ENCODE data around the gene CEP70.
A peak's percentile ranks its signal among the peaks of the same experiment; 100 is the strongest.

The CEP70 gene

GRCh38 chr3:138587374-138587773 is 6.7 kb downstream of the CEP70 start:
- H3K27me3 ChIP-seq (ENCODE audit: insufficient read depth, poor library complexity, severe bottlenecking): peaks cover 10% of the 10 kb centered on the region
- no peak for DNase-seq (ENCODE audit: low read depth in 1 of 2, low spot score in 1 of 2)
- TF ChIP-seq GABPA (IDR thresholded peaks at IDR 0.05; ENCODE audit: low read depth): no peak
- TF ChIP-seq REST (IDR thresholded peaks at IDR 0.05; ENCODE audit: insufficient replicate concordance, low read depth): no peak
- TF ChIP-seq CTCF (IDR thresholded peaks at IDR 0.05; ENCODE audit: insufficient read depth, low read length): no peak
- no peak for TF ChIP-seq POLR2AphosphoS5 (IDR thresholded peaks at IDR 0.05; ENCODE audit: low read depth)
- TF ChIP-seq SPI1 (IDR thresholded peaks at IDR 0.05; ENCODE audit: borderline replicate concordance, low read depth): no peak
- no peak overlapping the region for H3K27ac ChIP-seq (replicated peaks)
- no peak overlapping the region for H3K4me3 ChIP-seq (replicated peaks; ENCODE audit: insufficient read depth, low read length)

GRCh38 chr3:138578961-138579574 is 15.0 kb downstream of the CEP70 start:
- TF ChIP-seq SPI1 (IDR thresholded peaks at IDR 0.05; ENCODE audit: borderline replicate concordance, low read depth): no peak
- no peak for TF ChIP-seq GABPA (IDR thresholded peaks at IDR 0.05; ENCODE audit: low read depth)
- no peak for TF ChIP-seq POLR2AphosphoS5 (IDR thresholded peaks at IDR 0.05; ENCODE audit: low read depth)
- TF ChIP-seq REST (IDR thresholded peaks at IDR 0.05; ENCODE audit: insufficient replicate concordance, low read depth): no peak
- no peak for TF ChIP-seq CTCF (IDR thresholded peaks at IDR 0.05; ENCODE audit: insufficient read depth, low read length)
- Histone ChIP-seq H3K27ac (replicated peaks) (no peak overlapping the region), H3K27me3 (ENCODE audit: insufficient read depth, poor library complexity, severe bottlenecking) (peaks cover 3% of the 10 kb centered on the region), H3K4me3 (replicated peaks; ENCODE audit: insufficient read depth, low read length) (no peak overlapping the region)
- no peak for DNase-seq (ENCODE audit: low read depth in 1 of 2, low spot score in 1 of 2)

- no peak for DNase-seq (ENCODE audit: low read depth in 1 of 2, low spot score in 1 of 2)
- Histone ChIP-seq H3K4me3 (replicated peaks; ENCODE audit: insufficient read depth, low read length) (no peak overlapping the region), H3K27ac (replicated peaks) (no peak overlapping the region), H3K27me3 (ENCODE audit: insufficient read depth, poor library complexity, severe bottlenecking) (peaks cover 3% of the 10 kb centered on the region)
- peak; percentile 80 for TF ChIP-seq SPI1 (IDR thresholded peaks at IDR 0.05; ENCODE audit: borderline replicate concordance, low read depth)
- TF ChIP-seq REST (IDR thresholded peaks at IDR 0.05; ENCODE audit: insufficient replicate concordance, low read depth): no peak
Observed at GRCh38 chr3:138578141-138578540, 15.9 kb downstream of the CEP70 start.
